ENCODE measurements around the gene MRPS35.

Gene MRPS35

DNA sequence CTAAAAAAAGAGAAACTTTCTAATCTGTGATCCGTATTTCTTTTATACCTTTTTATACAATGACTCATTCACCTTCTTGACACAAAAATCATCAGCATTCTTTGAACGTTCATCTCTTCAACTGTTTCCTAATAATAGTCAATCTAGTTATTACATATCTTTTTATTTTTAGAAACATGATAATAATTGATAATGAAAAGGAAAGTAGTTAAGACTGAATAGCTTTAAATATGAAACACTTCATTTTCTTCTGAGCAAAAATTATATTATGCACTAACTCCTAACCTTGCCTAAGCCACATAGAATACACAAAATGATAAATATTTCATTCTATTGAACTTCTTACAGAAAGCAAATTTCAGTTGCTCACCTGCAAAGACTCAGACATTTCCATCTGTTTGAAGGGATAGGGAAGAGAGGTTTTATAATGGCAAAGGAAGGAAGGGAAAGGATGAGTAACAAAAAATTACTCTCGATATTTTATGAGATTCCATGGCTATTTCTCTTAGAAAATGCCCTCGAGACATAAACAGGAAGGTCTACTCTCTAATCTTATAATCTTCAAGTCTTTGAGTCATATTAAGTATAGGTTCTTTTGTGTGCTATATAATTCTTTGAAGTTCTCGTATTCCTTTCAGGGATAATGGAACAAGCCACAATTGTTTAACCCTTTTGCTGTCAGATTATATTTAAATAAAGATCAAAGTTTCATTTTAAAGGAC lies 61.9 kb downstream of the MRPS35 start:
- DNase-seq (ENCODE audit: low read depth in 2 of 2): no peak

GRCh38 chr12:27777141-27777540 lies 66.5 kb downstream of the MRPS35 start:
- no peak for DNase-seq (ENCODE audit: low read depth in 2 of 2)

DNA sequence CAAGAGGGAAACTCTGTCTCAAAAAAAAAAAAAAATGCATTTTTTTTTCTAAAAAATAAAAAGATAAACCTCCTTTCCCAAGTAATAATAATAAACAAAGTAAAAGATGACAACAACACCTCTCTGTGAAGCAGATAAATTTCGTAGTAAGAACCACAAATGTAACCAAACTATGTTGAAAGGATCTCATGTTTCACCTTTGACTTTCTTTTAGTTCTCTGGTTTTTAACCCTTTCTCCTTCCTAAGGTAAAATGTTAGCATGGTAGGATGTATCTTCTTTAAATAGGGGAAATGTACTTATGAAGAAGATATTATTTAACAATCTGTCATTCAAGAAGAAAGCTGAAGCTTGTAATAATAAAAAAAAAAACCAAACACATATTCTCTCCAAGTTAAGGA lies 67.6 kb downstream of the MRPS35 start:
- no peak for DNase-seq (ENCODE audit: low read depth in 2 of 2)

DNA sequence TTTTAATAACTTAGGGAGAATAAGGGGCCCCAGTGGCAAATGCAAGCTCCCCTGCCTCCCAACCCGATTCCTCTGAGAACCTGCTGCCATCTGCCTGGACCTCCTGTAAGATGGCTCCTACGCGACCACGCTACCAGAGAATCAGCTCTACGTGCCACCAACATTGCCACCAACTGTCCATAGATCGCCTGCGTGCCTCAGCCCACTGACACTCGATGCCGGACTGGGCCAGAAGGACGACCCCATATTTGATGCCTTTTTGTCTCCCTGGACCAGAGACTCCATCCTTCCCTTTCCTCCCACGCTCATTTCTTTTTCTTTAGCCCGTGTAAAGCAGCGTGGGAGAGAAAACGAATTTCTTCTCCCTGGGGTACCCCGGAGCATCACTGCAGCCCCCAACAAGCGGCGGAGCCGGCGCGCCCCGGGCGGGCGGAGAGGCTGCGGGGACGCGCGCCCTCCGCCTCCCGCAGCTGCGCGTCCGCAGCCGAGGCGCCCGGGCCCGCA lies 68.8 kb downstream of the MRPS35 start:
- no peak for DNase-seq (ENCODE audit: low read depth in 2 of 2)

GRCh38 chr12:27779920-27780611 lies 69.4 kb downstream of the MRPS35 start, which contains the start of the genes KLHL42 and MANSC4:
TSS of gene KLHL42 (plus strand) at chr12:27780233. CDS start at chr12:27780331, 98 bp downstream.
TSS of gene MANSC4 (minus strand) at chr12:27780236. CDS start at chr12:27771276, 8,960 bp downstream.
- DNase-seq (ENCODE audit: low read depth in 2 of 2): peak; percentile 50 to 52

- no peak for DNase-seq (ENCODE audit: low read depth in 2 of 2)
Measured at GRCh38 chr12:27780612-27781408, 70.2 kb downstream of the MRPS35 start.

- no peak for DNase-seq (ENCODE audit: low read depth in 2 of 2)
Measured at GRCh38 chr12:27781680-27782079, 71.0 kb downstream of the MRPS35 start.

- no peak for DNase-seq (ENCODE audit: low read depth in 2 of 2)
Measured at GRCh38 chr12:27782481-27782880, 71.8 kb downstream of the MRPS35 start.

GRCh38 chr12:27785882-27786570 lies 75.4 kb downstream of the MRPS35 start:
- DNase-seq (ENCODE audit: low read depth in 2 of 2): no peak

DNA sequence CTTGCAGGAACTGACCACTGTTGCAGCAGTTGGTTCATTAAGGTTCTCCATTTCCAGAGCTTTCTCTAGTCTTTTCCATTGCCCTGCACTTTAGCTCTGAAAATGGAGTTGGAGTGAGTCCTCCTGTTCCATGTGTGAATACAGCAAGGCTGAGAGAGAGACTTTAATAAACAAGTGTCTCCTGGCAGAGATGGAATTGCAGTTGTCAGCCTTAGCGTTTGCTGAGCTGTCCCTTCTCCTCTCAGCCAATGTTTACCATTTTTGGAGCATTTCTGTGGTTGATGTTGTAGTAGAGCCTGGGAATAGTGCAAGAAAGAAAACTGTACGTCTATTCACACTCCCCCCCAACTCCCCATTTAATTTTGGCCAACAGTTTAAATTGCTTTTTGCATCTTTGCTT lies 76.9 kb downstream of the MRPS35 start:
- no peak for DNase-seq (ENCODE audit: low read depth in 2 of 2)

DNA sequence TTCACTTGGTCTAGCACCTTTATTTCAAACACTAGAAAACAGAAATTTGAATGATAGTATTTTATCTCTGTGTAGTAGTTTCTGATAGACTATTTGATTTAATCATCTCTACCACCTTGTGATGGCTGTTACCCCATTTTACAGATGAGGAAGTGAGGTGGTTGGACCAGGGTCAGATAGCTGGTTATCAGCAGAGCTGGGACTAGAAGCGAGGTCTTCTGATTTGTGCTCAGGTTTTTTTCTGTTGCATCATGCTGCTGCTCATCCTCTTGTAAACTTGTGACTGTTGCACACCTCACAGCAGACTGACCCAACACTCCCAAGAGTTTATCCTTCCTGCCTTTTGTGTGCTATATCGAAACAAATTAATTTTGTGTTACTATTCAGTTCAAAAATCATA lies 79.5 kb downstream of the MRPS35 start:
- DNase-seq (ENCODE audit: low read depth in 2 of 2): no peak

- no peak for DNase-seq (ENCODE audit: low read depth in 2 of 2)
Measured at GRCh38 chr12:27794818-27795584, 84.4 kb downstream of the MRPS35 start.

DNA sequence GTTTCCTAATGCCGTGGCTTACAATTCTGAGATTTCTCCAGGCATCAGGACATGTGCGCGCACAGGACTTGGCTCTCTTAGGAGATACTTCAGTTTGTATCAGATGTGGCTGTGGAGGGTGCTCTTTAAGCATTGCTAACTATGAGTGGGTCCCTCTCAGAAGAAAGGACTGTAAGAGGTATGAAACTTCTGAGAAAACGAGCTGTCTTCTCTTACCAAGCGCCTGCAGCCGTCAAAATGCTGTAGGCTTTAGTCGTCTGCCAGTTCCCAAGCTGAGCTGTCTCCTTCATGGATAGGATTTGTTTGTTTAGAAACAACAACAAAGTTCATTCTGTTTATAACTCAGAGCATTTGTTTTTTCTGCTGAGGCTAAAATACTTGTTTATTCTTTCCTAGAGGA lies 85.5 kb downstream of the MRPS35 start:
- DNase-seq (ENCODE audit: low read depth in 2 of 2): no peak

DNA sequence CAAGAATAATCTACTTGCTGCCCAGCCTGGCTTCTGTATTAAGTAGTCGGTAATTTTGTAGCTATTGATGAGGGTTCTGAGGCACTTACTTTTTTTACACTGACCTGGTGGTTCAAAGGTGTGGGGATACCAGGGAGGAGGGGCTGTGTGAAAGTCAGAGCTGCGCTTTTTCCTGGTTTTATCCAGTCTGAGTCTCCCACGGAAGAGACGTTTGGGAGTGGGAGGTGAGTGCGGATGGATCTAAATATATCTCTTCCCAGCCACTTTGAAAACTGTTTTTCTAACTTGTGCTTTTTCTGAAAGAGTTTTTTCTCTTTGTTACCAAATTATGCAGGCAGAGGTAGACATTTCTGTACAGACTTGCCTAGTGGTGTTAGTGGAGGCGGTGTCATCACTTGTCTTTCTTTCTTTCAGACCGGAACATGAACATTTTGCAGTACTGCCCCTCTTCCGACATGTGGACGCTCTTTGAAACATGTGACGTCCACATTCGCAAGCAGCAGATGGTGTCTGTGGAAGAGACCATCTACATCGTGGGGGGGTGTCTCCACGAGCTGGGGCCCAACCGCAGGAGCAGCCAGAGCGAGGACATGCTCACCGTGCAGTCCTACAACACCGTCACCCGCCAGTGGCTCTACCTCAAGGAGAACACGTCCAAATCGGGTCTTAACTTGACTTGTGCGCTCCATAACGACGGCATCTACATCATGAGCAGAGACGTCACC lies 86.8 kb downstream of the MRPS35 start:
- DNase-seq (ENCODE audit: low read depth in 2 of 2): no peak

GRCh38 chr12:27800819-27801218 lies 90.2 kb downstream of the MRPS35 start:
- DNase-seq (ENCODE audit: low read depth in 2 of 2): no peak

DNA sequence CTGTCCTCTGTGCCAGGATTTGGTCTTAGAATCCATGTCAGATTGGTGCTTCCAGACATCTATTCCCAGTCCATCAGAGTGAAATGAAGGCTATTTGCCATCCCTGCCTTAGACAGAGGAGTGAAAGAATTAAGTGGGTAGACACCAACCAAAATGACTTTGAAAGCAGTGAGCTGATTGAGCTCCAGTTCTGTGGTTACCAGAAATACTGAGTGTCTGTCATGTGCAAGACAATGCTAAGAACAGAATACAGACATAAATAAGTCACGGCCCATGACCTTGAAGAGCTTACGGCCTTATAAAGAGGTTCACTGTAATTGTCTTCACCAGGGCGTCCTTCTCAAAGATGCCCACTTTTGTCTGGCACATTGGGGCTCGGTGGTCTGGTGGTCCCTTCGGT lies 91.0 kb downstream of the MRPS35 start:
- no peak for DNase-seq (ENCODE audit: low read depth in 2 of 2)

DNA sequence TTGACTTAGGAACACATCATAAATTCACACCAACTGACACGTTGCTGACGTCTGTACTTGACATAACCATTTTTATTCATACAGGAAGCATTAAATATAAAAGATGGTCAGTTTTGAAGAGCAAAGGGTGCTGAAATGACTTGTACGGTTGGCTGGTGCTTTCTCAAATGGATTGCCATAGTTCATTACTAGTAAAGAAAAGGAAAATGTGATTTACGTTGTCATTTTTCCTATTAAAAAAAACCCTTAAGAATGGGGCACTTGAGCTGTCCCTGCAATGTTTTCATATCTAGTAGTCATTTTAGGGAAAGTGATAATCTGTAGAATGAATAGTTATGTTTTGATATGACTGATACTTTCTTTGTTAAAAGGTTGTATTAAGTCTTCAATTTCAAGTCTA lies 91.9 kb downstream of the MRPS35 start:
- DNase-seq (ENCODE audit: low read depth in 2 of 2): no peak

GRCh38 chr12:27802936-27803335 lies 92.3 kb downstream of the MRPS35 start:
- DNase-seq (ENCODE audit: low read depth in 2 of 2): no peak

GRCh38 chr12:27805238-27805637 lies 94.6 kb downstream of the MRPS35 start:
- DNase-seq (ENCODE audit: low read depth in 2 of 2): no peak
